Natural killer cell (primary cell): Measurements from ENCODE around the gene OSCP1. TPM values are rescaled to one million over a fixed set of nuclear protein-coding genes. Genes with fewer than 3 reads are reported as not detected.
A peak's percentile ranks its signal among the peaks of the same experiment; 100 is the strongest.

Experiments
- ATAC-seq, 3 donors: fragments of 150-1000 bp in 2 of 3; fragments of 200-7000 bp in 1 of 3; cut with Tn5 transposase; 1 replicate in 1 of 3; 2 replicates in 2 of 3; pipeline ENCODE4 v1.10.0; 2021; ENCODE audit warnings: mild to moderate bottlenecking in 2 of 3, moderate library complexity in 2 of 3
- DNase-seq, 2 donors: peaks; one replicate each; pipeline versions ENCODE4 v3.0.0 to v3.0.0-alpha.2; 2013 to 2021; ENCODE audit warnings: mixed read lengths in 1 of 2
- H3K27ac ChIP-seq: one replicate; pipeline ENCODE4 v1.5.1; 2013; ENCODE audit warnings: mild to moderate bottlenecking, low read length
- H3K27me3 ChIP-seq: one replicate; pipeline ENCODE4 v1.6.1; 2013; ENCODE audit warnings: low read length; ENCODE audit not compliant: control insufficient read depth, insufficient read depth
- H3K36me3 ChIP-seq: one replicate; pipeline ENCODE4 v1.6.1; 2013; ENCODE audit warnings: low read length; ENCODE audit not compliant: control insufficient read depth, insufficient read depth
- H3K4me1 ChIP-seq: one replicate; pipeline ENCODE4 v1.6.1; 2013; ENCODE audit warnings: low read length; ENCODE audit not compliant: control insufficient read depth, insufficient read depth
- H3K4me3 ChIP-seq: one replicate; pipeline ENCODE4 v1.5.1; 2013; ENCODE audit warnings: low read length
- H3K9me3 ChIP-seq: one replicate; pipeline ENCODE4 v1.6.1; 2013; ENCODE audit warnings: low read length; ENCODE audit not compliant: control insufficient read depth, insufficient read depth
- H3K27ac Mint-ChIP-seq, 2 donors: one replicate each; pipeline ENCODE4 v1.8.0; 2022; ENCODE audit warnings: mild to moderate bottlenecking in 2 of 2, mixed read lengths in 2 of 2, moderate library complexity in 1 of 2
- H3K27me3 Mint-ChIP-seq, 2 donors: one replicate each; pipeline ENCODE4 v1.8.0; 2022; ENCODE audit warnings: low read depth in 2 of 2, mixed read lengths in 2 of 2
- H3K36me3 Mint-ChIP-seq: one replicate; pipeline ENCODE4 v1.8.0; 2022; ENCODE audit warnings: mixed read lengths
- H3K4me1 Mint-ChIP-seq, 2 donors: one replicate each; pipeline ENCODE4 v1.8.0; 2022; ENCODE audit warnings: mixed read lengths in 2 of 2
- H3K4me3 Mint-ChIP-seq: one replicate; pipeline ENCODE4 v1.8.0; 2022; ENCODE audit warnings: mild to moderate bottlenecking, moderate library complexity, mixed read lengths
- H3K9me3 Mint-ChIP-seq, 2 donors: one replicate each; pipeline ENCODE4 v1.8.0; 2022; ENCODE audit warnings: mixed read lengths in 2 of 2
- CTCF ChIP-seq: fragments of 200-600 bp; IDR thresholded peaks from one replicate; pipeline ENCODE4 v1.8.0; 2022; ENCODE audit warnings: antibody characterized with exemption
- WGBS: methylation state at CpG from one replicate; pipeline ENCODE4 v1.1.7; 2013; ENCODE audit warnings: missing lambda C conversion rate; ENCODE audit not compliant: insufficient coverage; 5-methylcytosine and 5-hydroxymethylcytosine counted together
- intact Hi-C: fragments of 100-400 bp; cut with micrococcal nuclease; formaldehyde crosslinking; loops from one replicate; pipeline ENCODE4 v1.14.2; 2022
- total RNA-seq, 4 donors: library from RNA; stranded (reverse); fragments of 120-200 nt in 1 of 4; gene quantifications; one replicate each; pipeline versions ENCODE4 v1.2.3 to v1.2.4, GENCODE V29; 2013 to 2022

OSCP1 gene
- total RNA-seq, 3 donors from 2014 or later (not counting 1 experiment from before 2014, with no cell fraction given) = 2.3 TPM; not detected in 2

- TF ChIP-seq CTCF = no peak
- intact Hi-C loops = loop anchor here (5.0 kb wide), 1 partner anchor 162 kb away; the partner anchor contains the start of gene THRAP3
- Mint-ChIP-seq H3K27me3 (no peaks in the 10 kb centered on the region), H3K27ac (peak overlapping the region; percentile 98 to 99), H3K4me1 (peaks cover 57 to 70% of the 10 kb centered on the region in 2 donors), H3K36me3 (no peaks in the 10 kb centered on the region), H3K4me3 (peak overlapping the region; percentile 89), H3K9me3 (no peaks in the 10 kb centered on the region)
- H3K4me1 ChIP-seq = peaks cover 49% of the 10 kb centered on the region
- under 1% methylated on average over 25 of the region's 25 CpGs for WGBS
- peak overlapping the region; percentile 55 for H3K4me3 ChIP-seq
- ATAC-seq (no peak), DNase-seq (peak; percentile 37 to 66)
- H3K9me3 ChIP-seq = no peaks in the 10 kb centered on the region
- no peaks in the 10 kb centered on the region for H3K36me3 ChIP-seq
- H3K27ac ChIP-seq = peak overlapping the region; percentile 66
- H3K27me3 ChIP-seq = no peaks in the 10 kb centered on the region
These were observed 65.5 kb downstream of the OSCP1 start for GRCh38 chr1:36384542-36385409.

GRCh38 chr1:36383240-36383639 lies 67.0 kb downstream of the OSCP1 start:
- TF ChIP-seq CTCF = no peak
- no peak for ATAC-seq
- Histone ChIP-seq H3K27me3 (no peaks in the 10 kb centered on the region), H3K4me1 (peaks cover 48% of the 10 kb centered on the region), H3K9me3 (no peaks in the 10 kb centered on the region), H3K36me3 (no peaks in the 10 kb centered on the region), H3K4me3 (no peak overlapping the region), H3K27ac (no peak overlapping the region)
- Mint-ChIP-seq H3K4me3 (peak overlapping the region; percentile 67), H3K4me1 (peaks cover 67 to 80% of the 10 kb centered on the region in 2 donors), H3K27me3 (no peaks in the 10 kb centered on the region), H3K27ac (peak overlapping the region; percentile 98 to 99), H3K36me3 (no peaks in the 10 kb centered on the region), H3K9me3 (no peaks in the 10 kb centered on the region)
- 97% methylated on average over 4 of the region's 4 CpGs for WGBS
- no peak for DNase-seq
- intact Hi-C loops = no loop called here

GRCh38 chr1:36382669-36383068 lies 67.6 kb downstream of the OSCP1 start:
- TF ChIP-seq CTCF = no peak
- no peaks in the 10 kb centered on the region for H3K9me3 Mint-ChIP-seq
- peaks cover 71 to 85% of the 10 kb centered on the region in 2 donors for H3K4me1 Mint-ChIP-seq
- intact Hi-C loops = no loop called here
- H3K27ac Mint-ChIP-seq = peak overlapping the region in 1 of 2 donors; percentile 99
- Histone ChIP-seq H3K4me3 (no peak overlapping the region), H3K27me3 (no peaks in the 10 kb centered on the region), H3K9me3 (no peaks in the 10 kb centered on the region), H3K4me1 (peaks cover 52% of the 10 kb centered on the region), H3K36me3 (no peaks in the 10 kb centered on the region), H3K27ac (no peak overlapping the region)
- DNase-seq (no peak), ATAC-seq (no peak)
- H3K27me3 Mint-ChIP-seq = no peaks in the 10 kb centered on the region
- H3K4me3 Mint-ChIP-seq = no peak overlapping the region
- H3K36me3 Mint-ChIP-seq = no peaks in the 10 kb centered on the region
- 96% methylated on average over 3 of the region's 4 CpGs for WGBS
